H4 (cell line): ENCODE data around the gene GEMIN4. TPM values are rescaled to one million over a fixed set of nuclear protein-coding genes. Genes with fewer than 3 reads are reported as not detected.
"Not testable (repeated sequence)": the region's sequence is repeated elsewhere in the genome, so short reads cannot be mapped to it uniquely, and the experiment has no call there.

Experiments used
- DNase-seq: peaks from one replicate; pipeline ENCODE4 v3.0.0-alpha.2; 2015; ENCODE audit warnings: low spot score
- total RNA-seq: library from RNA; depleted of rRNA; stranded (reverse); fragments of >200 nt; shearing (Covaris generic); gene quantifications from 2 replicates; pipeline ENCODE4 v1.2.3, GENCODE V29; 2014; rRNA removed

Gene GEMIN4
- total RNA-seq, 1 experiment from 2014 or later, result 17.5 TPM

DNA sequence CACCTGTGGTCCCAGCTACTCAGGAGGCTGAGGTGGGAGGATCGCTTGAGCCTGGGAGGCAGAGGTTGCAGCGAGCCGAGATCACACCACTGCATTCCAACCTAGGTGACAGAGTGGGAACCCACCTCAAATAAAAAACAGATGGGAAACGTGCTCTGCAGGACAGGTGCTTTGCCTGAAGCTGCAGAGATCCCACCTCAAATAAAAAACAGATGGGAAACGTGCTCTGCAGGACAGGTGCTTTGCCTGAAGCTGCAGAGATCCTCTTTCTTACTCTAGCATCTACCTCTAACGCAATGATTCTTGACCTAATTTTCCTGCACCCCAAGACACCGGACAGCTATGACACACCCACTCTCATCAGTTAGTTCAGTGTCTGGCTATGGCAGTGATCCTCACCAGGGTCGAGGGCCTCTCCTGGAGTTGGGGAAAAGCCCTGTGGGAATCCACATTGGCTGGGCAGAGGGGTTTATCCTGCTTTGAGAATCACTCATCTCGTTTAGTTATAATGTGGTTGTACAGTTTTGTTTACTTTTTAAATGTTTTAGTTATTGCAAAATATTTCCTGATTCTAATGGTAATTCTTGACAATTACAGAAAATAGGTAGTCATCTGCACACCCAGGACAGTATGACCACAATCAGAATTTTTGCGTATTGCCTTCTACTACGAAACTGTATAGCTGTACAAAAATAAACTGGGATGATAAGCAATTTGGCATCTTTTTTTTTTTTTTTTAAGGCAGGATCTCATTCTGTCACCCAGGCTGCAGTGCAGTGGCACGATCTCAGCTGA, 48.8 kb downstream of the GEMIN4 start:
- no peak for DNase-seq

DNA sequence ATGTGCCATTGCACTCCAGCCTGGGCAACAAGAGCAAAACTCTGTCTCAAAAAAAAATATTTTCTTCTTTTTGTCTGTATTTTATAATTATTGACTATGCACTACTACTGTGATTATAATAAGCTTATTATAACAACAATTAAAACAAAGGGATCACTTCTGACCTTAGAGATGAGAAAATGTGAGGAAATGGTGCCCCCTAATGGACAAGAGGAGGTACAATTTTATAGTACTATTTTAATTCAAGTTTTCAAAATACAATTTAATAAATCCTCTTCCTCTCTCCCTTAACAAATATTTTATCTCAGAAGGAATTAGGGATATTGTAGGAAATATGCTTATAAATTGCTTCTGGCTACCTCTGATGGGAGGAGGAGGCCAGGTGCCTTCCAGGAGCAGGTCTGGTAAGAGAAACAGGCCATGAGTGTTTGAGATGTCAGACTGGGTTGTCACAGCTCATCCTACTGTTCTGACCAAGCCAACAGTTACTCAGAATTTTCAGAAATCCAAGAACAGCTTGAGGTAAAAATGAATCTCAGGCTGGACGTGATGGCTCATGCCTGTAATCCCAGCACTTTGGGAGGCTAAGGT, 51.5 kb downstream of the GEMIN4 start:
- peak; percentile 41 for DNase-seq

DNA sequence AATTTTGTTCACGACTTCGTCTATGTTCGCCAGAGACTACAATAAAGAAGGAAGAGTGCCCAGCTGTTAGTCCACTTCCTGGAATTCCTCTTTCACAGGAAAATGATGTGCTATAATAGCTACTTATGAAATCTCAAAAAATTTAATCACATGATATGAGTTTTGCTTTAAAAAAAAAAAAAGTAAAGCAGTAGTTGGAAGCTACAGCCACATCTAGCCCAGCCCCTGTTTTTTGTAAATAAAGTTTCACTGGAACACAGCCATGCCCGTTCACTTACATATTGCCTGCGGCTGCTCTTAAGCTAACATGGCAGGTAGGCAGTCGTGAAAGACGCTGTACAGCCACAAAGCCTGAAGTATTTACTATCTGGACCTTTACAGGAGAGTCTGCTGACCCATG, 52.7 kb downstream of the GEMIN4 start:
- peak; percentile 28 for DNase-seq

DNA sequence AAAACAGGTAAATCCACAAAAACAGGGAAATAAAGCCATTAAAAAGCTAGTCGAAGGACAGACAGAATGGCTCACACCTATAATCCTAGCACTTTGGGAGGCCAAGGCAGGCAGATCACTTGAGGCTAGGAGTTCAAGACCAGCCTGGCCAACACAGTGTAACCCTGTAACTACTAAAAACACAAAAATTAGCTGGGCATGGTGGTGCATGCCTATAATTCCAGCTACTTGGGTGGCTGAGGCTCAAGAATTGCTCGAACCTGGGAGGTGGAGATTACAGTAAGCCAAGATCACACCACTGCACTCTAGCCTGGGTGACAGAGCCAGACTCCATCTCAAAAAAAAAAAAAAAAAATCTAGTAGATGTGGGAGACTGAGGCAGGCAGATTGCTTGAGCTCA, 54.0 kb downstream of the GEMIN4 start:
- DNase-seq, result not testable (repeated sequence)

DNA sequence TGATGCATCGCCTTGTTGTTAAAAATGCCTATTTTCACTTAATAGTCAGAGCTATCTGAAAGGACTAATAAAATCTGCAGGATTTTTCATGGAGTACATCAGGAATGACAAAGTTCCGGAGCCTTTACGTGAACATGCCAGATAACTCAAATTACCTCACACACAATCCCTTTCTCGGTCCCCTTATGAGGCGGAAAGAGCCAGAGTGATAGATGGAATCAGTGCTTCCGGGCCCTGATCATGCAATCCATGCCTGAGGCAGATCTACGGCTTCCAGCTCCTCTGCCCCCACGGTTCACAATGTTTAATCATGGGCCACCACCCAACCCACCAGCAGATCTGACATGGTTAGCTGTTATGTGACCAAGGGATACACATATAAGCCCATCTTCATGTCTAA, 54.4 kb downstream of the GEMIN4 start:
- DNase-seq, result no peak

DNA sequence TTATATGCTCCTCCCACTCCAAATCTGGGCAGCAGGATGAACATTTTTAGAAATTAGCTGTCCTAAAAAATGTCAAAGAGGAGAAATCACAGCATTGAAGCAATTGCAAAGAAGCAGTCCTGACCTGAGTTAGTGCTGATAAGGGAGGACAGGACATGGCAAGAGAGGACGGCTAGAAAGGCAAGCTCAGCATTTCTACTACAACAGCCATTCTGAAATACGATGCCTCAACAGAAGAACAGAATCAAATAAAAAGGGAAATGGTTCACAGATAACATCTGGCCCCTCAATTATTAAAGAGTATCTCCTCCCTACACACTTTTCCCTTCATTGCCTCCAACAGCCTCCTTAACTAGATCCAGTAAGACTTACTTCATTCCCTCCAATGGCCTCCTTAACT, 55.7 kb downstream of the GEMIN4 start:
- DNase-seq, result no peak

Other genes starting within 250 kb of the GEMIN4 start
- gene VPS53, start 37.4 kb downstream of the GEMIN4 start, total RNA-seq, result 5.7 and 8.9 TPM in 2 replicates
- 42.5 and 51.4 TPM in 2 replicates for gene TLCD3A, start 19.7 kb downstream of the GEMIN4 start, total RNA-seq
- gene GLOD4, start 30.0 kb upstream of the GEMIN4 start, total RNA-seq, result 145 and 156 TPM in 2 replicates
- gene MRM3, start 30.1 kb upstream of the GEMIN4 start, total RNA-seq, result 28.1 and 33.4 TPM in 2 replicates
- 47.1 and 51.8 TPM in 2 replicates for gene NXN, start 227.5 kb upstream of the GEMIN4 start, total RNA-seq
- 34.0 and 36.9 TPM in 2 replicates for gene TIMM22, start 244.9 kb upstream of the GEMIN4 start, total RNA-seq